GM19372 (cell line): ENCODE results near the gene ZFAND3.

Experiments used
- ATAC-seq: cut with Tn5 transposase; IDR thresholded peaks from one replicate; pipeline ENCODE4 v1.9.1; 2021; ENCODE audit warnings: mild to moderate bottlenecking, low read depth, moderate library complexity; ENCODE audit not compliant: unreplicated experiment

ZFAND3 gene

DNA sequence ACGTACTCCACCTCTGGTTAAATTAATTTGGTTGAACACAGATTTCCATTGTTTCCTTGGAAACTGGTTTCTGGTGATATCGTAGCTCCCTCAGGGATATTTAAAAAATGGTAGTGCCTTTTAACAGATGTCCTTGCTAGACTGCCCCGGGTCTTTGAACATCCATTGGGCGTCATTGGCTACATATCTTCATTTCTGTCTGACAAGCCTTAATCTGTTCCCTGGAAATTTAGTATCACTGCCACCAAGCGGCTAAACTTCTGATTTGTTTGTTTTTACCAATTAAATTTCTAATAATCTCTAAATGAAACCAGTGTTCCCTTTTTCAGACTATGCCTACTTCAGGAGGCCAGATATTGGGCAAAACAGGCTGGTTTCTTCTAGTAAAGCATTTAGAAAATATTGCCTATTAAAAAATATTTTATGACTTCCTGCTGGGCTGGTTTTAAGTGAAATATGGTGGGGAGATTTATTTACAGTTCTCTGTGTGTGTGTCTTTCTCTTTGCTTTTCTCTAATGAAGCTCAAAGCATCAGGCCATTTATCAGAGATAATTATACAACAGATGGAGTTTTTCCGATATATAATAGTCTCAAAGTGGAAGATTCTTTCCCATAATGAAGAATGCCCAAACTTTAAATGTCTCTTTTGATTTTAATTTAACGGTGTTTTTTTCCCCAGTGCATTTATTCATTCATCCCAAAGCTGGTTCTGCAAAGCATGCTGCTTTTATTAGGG is 249.5 kb downstream of the ZFAND3 start:
- no peak for ATAC-seq

DNA sequence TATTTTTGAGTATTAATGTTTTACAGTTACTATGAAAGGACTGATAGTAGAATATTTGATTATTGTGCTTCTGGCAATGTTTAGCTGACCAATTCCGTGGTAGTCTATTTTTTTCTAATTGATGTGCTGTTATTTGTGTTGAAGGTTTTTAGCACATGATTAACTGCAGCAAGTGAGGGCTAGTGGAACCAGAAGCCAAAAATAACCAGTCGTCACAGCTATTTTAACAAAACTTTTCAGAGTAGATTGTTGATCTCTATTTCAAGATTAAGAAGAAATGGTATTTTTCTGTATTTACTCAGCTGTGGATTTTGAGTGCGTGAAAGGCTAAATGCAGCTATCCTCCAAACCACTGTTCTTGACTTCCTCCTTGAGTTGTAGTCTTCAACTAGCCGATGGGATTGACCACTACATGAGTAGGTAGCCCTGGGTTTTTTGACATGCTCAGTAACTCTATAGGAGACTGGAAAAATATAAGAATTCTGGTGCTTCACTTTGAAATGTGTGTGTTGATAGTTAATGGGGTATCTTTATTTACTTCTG is 258.0 kb downstream of the ZFAND3 start:
- no peak for ATAC-seq

DNA sequence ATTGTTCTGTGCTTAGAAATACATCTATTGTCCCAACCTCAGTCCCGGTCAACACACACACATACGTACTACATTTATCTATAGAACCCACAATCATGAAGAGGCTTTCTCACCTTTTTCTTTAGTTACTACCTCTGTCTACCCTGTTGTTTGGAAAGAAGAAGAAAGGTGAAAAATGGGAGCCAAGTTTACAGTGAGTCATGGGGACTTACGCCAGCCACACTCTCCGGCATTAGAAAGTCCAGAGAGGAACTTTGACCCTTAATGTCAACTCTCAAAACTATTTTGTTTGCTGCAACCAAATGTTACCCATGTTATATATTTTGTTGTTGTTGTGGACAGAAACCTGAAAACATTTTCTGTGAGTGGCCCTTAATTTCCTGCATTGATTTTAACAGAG is 259.1 kb downstream of the ZFAND3 start:
- ATAC-seq, result no peak

DNA sequence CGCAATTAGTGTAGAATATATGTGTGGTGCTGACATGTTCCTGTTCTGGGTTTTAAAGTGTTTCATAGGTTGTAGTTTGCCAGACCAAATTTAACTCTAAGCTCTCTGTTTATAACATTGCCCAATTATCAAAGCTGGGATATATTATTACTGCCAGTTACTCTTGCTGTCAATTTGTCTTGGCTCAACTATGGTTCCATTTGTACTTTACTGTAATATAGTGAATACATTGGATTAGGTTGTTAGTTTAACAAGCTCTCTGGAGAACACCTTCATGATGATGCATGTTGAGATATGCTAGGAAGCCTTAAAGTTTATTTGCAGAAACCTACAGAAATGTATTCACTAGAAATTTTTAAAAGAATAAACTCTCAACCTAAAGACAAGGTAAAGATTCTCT is 259.6 kb downstream of the ZFAND3 start:
- ATAC-seq, result no peak

DNA sequence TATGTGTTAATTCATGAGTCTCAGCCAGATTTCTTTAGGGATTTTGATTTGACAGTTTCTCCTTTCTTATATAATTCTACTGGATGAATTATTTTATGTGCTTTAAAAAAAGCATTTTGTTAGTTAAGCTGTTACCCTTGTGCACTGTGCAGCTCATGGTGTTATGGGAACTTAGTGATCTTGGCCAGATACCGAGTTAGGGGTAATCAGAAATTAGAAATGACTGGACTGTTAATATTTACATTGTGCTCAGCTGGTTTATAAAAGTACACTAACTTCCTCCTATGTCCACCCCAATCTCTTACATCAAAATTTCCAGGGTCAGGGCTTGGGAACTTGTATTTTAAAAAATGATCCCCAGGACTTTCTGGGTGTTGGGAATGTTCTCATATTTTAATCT is 260.0 kb downstream of the ZFAND3 start:
- ATAC-seq, result no peak

DNA sequence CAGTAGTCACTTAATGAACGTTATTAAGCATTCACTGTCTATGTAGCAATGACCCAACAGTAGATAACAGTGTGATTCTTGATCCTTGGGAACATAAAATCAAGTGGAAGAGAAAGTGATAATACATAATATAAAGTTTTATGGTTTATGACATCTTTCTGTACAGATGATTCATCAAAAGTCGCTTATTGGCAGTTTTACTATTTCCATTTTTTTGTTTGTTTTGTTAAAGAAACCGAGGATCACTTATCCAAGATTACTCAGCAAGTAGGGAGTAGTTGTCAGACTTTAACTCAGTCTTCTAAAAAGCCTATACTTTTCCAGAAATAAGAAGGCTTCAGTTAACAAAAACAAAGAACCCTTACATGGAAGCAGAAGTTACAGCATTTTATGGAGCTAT is 260.8 kb downstream of the ZFAND3 start:
- ATAC-seq, result no peak

DNA sequence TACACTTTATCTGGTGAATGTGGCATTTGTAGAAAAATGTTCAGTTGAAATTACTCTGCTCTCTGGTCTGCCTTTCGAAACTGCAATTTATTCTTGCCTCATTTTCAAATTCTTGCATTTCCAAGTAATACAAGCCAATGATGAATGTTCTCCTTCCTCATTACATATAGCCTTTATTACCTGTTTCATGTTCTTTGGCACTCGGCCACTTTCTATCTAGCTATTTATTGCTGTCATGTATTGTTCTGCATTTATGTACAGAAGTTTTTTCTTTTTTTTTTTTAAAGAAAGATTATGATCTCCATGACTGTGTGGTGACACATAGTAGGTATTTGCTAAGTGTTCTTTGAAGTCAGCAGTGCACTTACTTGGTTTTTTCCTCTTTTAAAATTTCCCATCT is 261.4 kb downstream of the ZFAND3 start:
- no peak for ATAC-seq

DNA sequence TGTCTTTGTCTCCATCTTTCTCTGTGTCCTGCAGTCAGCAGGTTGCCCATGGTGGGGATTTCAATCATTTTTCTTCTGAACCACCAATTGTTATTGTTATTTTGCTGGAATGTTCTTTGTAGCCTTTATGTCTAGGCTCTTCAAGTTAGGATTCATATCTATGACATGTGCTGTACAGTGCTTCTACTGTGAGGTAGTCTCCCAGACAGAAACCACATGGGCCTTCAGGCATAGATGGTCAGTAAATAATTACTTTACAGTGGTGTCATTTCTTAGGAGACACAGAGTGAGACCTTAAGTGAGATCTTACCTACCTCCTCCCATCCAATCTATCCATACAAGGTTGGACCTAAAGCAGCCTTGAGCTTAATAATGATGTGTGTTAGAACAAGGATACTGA is 265.5 kb downstream of the ZFAND3 start:
- no peak for ATAC-seq

DNA sequence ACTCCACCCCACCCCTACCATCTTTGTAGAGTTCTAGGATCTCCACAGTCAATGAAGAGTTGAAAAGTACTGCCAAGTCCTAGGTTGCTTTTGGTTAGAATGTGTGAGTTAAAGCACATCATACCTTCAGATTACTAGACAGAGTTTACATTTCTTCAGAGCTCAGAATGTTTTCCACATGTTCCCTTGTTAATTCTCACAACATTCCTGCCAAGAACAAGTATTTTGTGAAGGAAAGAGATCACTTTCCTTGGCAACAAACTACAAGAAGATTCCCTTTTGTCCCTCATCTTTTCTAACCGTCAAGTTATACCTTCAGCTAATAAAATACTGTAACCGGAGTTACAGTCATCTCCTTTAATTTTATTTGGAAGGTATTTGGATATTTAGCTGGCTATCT is 266.8 kb downstream of the ZFAND3 start:
- no peak for ATAC-seq

DNA sequence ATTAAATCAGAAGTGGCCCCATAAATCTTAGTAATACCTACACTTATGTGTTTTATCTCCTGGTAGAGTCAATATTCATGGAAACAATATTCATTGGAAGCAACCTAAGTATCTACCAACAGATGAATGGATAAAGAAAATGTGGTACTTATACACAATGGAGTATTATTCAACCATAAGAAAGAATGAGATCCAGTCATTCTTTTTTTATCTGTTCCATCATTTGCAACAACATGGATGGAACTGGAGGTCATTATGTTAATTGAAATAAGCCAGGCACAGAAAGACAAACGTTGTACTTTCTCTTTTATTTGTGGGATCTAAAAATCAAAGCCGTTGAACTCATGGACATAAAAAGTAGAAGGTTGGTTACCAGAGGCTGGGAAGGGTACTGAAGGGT is 268.5 kb downstream of the ZFAND3 start:
- no peak for ATAC-seq

DNA sequence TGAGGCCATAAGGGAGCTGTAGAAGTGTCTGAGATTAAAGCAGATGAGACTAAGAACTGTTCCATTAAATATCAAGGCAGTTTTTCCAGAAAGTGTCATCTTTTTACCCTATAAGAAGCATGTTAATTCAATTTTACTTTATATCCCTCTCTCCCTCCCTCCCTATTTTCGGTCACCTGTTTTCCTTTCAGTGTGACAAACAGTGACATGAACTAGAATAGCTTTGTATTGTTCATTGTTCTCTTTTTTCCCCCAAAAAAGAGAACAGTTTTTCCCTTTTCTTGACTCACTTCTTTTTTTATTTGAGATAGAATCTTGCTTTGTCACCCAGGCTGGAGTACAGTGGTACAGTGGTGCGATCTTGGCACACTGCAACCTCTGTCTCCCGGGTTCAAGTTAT is 269.3 kb downstream of the ZFAND3 start:
- ATAC-seq, result no peak

DNA sequence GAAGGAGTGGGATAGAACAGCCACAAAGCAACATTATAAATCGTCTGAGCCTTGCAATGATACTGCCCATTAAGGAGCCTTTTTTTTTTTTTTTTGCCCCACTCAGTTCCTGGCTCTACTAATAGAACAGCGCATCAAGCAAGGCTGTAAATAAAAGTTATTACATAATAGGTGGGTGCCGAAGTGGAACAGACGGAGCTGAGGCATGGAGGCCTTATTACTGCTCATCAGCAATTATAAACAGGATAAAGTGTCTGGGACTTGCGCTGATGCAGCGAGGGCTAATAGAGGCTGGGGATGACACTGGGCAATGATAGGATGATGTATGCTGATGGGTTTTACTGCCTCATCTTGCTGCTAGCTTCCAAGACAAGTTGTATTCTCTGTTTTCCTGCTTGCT is 272.1 kb downstream of the ZFAND3 start:
- ATAC-seq, result no peak

DNA sequence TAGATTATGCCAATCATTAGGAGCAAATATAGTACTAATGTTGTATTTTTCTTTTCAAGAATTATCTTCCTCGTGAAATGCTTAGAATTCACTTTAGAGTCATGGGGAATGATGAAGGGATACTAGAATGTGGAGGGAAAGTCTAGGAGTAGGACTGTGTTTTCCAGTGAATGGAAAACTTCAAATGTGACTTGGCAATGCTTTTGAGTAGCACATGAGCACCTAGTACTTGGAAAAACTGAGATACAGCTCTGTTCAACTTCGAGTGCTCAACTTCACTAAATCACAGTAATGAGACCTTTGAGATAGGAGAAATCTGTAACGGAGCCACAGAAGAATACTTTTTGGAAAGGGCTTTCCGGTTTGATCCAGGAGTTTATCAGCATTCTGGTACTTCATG is 272.9 kb downstream of the ZFAND3 start:
- no peak for ATAC-seq

DNA sequence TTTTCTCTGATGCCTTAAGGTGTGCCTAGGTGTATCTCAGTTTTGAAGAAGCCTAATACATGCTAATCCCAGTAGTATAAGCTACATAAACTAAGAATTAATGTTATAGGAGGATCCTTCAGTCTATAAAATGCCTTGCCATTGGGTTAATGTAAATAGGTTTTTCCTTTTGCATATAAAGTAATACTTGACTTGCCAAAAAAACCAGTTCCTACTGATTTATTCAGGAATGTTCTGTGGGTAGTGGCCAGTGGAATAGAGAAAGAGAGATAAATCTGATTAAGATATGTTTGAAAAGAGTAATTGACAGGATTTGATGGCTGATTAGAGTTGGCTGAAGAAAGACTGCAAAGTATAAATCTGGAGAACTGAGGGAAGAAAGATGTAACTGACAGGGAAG is 273.4 kb downstream of the ZFAND3 start:
- no peak for ATAC-seq

DNA sequence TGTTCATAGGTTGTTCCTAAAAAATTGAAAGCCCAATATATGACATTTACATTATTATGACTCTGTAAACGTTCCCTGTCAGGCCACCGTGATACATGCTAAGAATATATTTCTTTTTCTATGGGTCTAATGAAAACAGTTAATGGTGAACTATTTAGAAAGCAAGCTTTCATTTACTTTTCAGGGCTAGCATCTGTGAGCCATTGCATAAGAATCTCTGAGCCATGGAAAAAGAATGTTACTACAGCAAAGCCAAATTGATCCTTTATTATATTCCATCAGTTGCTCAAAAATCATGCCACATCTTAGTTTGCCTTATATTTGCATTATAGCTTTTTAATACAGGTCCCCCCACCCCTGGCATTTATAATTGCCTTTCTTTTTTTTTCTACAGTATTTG is 275.5 kb downstream of the ZFAND3 start:
- ATAC-seq, result no peak

DNA sequence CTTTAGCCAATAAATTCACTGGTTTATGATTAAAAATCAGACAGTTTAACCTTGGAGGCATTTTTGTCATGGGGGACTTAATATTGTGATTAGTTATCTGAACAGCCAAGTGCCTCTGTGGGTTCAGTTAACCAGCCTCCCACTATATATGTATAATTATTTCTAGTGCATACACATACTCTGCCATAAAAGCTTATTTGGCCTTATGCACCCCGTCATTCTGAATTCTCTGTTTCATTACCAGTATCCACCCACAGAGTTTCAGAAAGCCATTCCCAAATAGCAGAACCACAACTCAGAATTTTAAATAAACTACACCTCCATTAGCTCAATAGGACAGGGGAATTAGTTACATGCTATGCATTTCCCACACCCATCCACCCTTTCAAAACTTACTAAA is 279.7 kb downstream of the ZFAND3 start:
- ATAC-seq, result no peak

DNA sequence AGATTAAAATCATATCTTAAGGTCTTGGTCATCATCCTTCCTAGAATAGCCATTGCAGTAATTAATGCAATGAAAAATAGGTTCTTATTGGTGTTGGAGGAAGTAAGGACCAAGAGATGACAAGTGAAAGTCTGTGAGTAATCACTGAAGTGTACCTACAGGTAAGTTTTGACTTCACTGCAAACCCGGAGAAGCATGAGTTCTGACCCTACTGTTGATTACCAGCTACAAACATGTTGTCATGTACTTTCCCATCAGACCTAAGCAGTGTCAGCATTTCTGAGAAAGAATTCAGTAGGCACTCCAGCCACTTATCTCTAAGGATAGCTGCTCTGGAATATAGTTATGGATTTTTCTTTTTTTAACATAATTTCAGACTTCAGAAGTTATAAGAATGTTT is 280.9 kb downstream of the ZFAND3 start:
- no peak for ATAC-seq

DNA sequence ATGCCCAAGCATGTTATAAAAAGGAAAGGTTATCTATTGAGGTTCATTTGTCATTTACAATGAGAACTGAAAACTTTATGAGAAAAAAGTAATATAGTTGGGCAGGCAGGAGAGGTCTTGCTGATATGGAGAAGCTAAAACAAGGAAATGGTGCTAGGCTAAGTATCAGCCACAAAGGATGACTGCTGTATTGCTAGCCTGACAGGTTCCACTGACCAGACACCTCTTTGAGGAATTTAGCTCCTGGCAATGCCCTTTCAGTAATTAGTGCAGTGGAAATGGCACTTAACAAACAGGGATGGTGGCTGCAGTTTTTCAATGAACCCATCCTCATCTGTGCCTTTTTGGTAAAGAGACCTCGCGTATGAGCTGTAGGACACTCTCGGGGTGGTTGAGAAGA is 284.4 kb downstream of the ZFAND3 start:
- ATAC-seq, result no peak

DNA sequence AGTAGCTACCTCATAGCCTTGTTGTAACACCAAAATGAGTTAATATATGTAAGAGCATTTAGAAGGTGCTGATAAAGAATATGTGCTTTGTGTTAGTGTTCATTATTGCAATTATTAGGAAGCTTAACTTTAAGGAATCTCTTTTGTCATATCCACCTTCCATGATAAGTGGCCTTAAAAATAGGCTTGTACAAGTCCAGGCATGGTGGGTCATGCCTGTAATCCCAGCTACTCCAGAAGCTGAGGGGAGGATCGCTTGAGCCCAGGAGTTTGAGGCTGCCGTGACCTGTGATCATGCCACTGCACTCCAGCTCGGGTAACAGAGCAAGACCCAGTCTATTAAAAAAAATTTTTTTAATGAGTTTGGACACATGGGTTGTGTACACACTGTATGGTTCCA is 285.5 kb downstream of the ZFAND3 start:
- no peak for ATAC-seq

DNA sequence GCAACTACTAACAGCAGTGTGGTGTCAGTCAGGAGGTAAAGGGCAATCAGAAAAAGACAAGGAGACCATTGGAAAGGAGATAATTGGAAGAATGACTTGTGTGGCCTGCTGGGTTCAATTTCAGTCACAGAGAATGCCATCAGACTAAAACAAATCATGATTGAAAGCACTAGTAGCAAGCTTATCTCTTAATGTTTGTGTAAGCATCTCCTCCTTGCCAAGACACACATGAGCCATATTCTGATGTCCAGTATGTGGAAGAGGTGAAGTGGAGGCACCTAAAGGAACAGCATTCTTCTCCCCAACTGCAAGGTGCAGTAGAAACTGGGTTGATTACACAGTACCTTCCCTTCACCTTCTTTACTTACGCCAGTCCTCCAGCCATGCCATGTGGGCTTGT is 287.5 kb downstream of the ZFAND3 start:
- no peak for ATAC-seq

DNA sequence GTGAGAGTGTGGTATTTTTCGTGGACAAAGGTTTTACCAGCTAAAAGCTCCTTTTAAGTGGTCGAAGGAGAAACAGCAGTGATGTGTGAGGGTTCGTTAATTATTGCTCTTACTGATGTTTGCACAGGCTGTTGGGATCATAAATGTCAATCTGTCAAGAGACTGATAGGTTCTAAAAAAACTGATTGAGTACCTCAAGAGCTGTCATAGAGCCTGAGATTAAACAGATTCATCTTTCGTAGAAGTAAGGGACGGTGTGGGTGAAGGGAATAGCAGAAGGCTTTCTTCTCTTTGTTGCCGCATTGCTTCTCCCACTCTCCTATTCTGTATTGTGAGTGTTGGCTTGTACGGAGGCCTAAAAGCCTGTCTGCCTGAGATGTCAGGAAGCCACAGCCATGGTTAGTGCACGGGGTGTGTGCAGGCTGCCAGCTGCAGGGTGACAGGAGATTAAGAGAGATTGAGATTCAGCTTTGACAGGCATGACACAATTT is 291.0 kb downstream of the ZFAND3 start:
- no peak for ATAC-seq

DNA sequence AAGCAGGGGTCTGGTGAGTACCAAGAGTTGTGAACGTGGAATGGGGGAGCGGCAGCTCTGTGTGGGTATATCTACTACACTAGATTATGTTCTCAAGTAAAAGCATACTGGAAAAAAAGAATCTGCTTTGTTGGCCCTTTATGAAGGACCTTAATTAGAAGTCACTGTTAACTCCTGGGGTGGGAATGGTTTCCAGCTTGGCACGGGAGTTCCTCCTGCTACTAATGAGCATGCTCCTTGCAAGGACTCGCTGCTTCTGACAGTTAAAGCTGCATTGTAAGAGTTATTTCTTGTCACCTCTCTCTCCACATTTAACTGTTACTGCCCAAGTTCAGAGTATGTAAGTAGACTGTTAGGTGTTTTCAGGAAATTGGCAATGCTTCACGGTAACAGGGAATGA is 292.7 kb downstream of the ZFAND3 start:
- no peak for ATAC-seq
